WTC11 (cell line): ENCODE measurements around the gene ARG2. TPM values are rescaled to one million over a fixed set of nuclear protein-coding genes. Genes with fewer than 3 reads are reported as not detected.

Experiments
- ATAC-seq: fragments of 200-7000 bp; cut with Tn5 transposase; 2 replicates; pipeline ENCODE4 v1.10.0; 2021; ENCODE audit warnings: mild to moderate bottlenecking, moderate library complexity
- CTCF ChIA-PET: fragments of 300-600 bp; sonication (Branson Sonifier 250); formaldehyde crosslinking; loops from one replicate; lab custom pipeline; 2021; ENCODE audit warnings: antibody characterized with exemption; lab: Charles Lee
- POLR2A ChIA-PET: fragments of 350-600 bp; sonication (Branson Sonifier 250); formaldehyde crosslinking; loops from one replicate; lab custom pipeline; 2021; ENCODE audit warnings: antibody characterized with exemption; lab: Charles Lee
- DNase-seq: peaks from one replicate; pipeline ENCODE4 v3.0.0; 2021; ENCODE audit warnings: low spot score
- H3K27ac Mint-ChIP-seq: 2 replicates; pipeline ENCODE4 v1.8.0; 2021; ENCODE audit warnings: mixed read lengths
- H3K27me3 Mint-ChIP-seq: 2 replicates; pipeline ENCODE4 v1.8.0; 2021; ENCODE audit warnings: low read depth, mild to moderate bottlenecking, moderate library complexity, mixed read lengths
- H3K36me3 Mint-ChIP-seq: 2 replicates; pipeline ENCODE4 v1.8.0; 2021; ENCODE audit warnings: mixed read lengths
- H3K4me1 Mint-ChIP-seq: 2 replicates; pipeline ENCODE4 v1.8.0; 2022; ENCODE audit warnings: mixed read lengths
- H3K4me3 Mint-ChIP-seq: 2 replicates; pipeline ENCODE4 v1.8.0; 2021; ENCODE audit warnings: mild to moderate bottlenecking, moderate library complexity, mixed read lengths
- H3K9me3 Mint-ChIP-seq: 2 replicates; pipeline ENCODE4 v1.8.0; 2021; ENCODE audit warnings: mixed read lengths
- AR ChIP-seq: fragments of 250-450 bp; sonication (Bioruptor Pico); IDR thresholded peaks from 2 replicates; pipeline ENCODE4 v1.9.0; 2021; ENCODE audit warnings: mild to moderate bottlenecking
- CDX4 ChIP-seq: fragments of 250-450 bp; sonication (Bioruptor Pico); IDR thresholded peaks from 2 replicates; pipeline ENCODE4 v1.9.0; 2021; ENCODE audit warnings: moderate library complexity, mild to moderate bottlenecking, inconsistent platforms, borderline replicate concordance
- CREB1 ChIP-seq: sonication (generic); formaldehyde crosslinking; IDR thresholded peaks from 2 replicates; pipeline ENCODE4 v1.8.0; 2023; ENCODE audit warnings: mild to moderate bottlenecking, missing genetic modification reagents
- CREM ChIP-seq: sonication (generic); formaldehyde crosslinking; IDR thresholded peaks from 2 replicates; pipeline ENCODE4 v1.8.1; 2022; ENCODE audit warnings: mild to moderate bottlenecking, missing genetic modification reagents, moderate library complexity
- CTCF ChIP-seq: fragments of 200-600 bp; IDR thresholded peaks from 2 replicates; pipeline ENCODE4 v1.8.0; 2022; ENCODE audit warnings: antibody characterized with exemption
- FOXK1 ChIP-seq: sonication (generic); formaldehyde crosslinking; IDR thresholded peaks from 2 replicates; pipeline ENCODE4 v1.8.0; 2022; ENCODE audit warnings: mild to moderate bottlenecking, moderate library complexity, missing genetic modification reagents
- GABPB1 ChIP-seq: sonication (generic); formaldehyde crosslinking; IDR thresholded peaks from 2 replicates; pipeline ENCODE4 v1.8.1; 2023; ENCODE audit warnings: mild to moderate bottlenecking, missing genetic modification reagents
- IRF2 ChIP-seq: sonication (generic); formaldehyde crosslinking; IDR thresholded peaks from 2 replicates; pipeline ENCODE4 v1.8.0; 2022; ENCODE audit warnings: low read depth, missing genetic modification reagents, borderline replicate concordance
- JUN ChIP-seq: sonication (generic); formaldehyde crosslinking; IDR thresholded peaks from 2 replicates; pipeline ENCODE4 v1.8.0; 2023; ENCODE audit warnings: mild to moderate bottlenecking, missing genetic modification reagents
- MLX ChIP-seq: sonication (generic); formaldehyde crosslinking; IDR thresholded peaks from 2 replicates; pipeline ENCODE4 v1.8.1; 2023; ENCODE audit warnings: mild to moderate bottlenecking, missing genetic modification reagents, moderate library complexity
- MYBL2 ChIP-seq: sonication (generic); formaldehyde crosslinking; IDR thresholded peaks from 2 replicates; pipeline ENCODE4 v1.8.1; 2023; ENCODE audit warnings: mild to moderate bottlenecking, moderate library complexity, missing genetic modification reagents
- NFE2L1 ChIP-seq: sonication (generic); formaldehyde crosslinking; IDR thresholded peaks from 2 replicates; pipeline ENCODE4 v1.8.1; 2023; ENCODE audit warnings: missing genetic modification reagents
- RORB ChIP-seq: fragments of 250-450 bp; sonication (Bioruptor Pico); IDR thresholded peaks from 2 replicates; pipeline ENCODE4 v1.9.0; 2021; ENCODE audit warnings: mild to moderate bottlenecking
- SMAD4 ChIP-seq: sonication (generic); formaldehyde crosslinking; IDR thresholded peaks from 2 replicates; pipeline ENCODE4 v1.8.0; 2022; ENCODE audit warnings: mild to moderate bottlenecking, missing genetic modification reagents
- SOX15 ChIP-seq: fragments of 250-450 bp; sonication (Bioruptor Pico); IDR thresholded peaks from 2 replicates; pipeline ENCODE4 v1.9.0; 2021; ENCODE audit warnings: mild to moderate bottlenecking
- TEAD1 ChIP-seq: sonication (generic); formaldehyde crosslinking; IDR thresholded peaks from 2 replicates; pipeline ENCODE4 v1.8.0; 2022; ENCODE audit warnings: mild to moderate bottlenecking, missing genetic modification reagents
- TEAD4 ChIP-seq: sonication (generic); formaldehyde crosslinking; IDR thresholded peaks from 2 replicates; pipeline ENCODE4 v1.8.0; 2022; ENCODE audit warnings: mild to moderate bottlenecking, missing genetic modification reagents
- ZMAT4 ChIP-seq: fragments of 250-450 bp; sonication (Bioruptor Pico); IDR thresholded peaks from 2 replicates; pipeline ENCODE4 v1.9.0; 2021; ENCODE audit warnings: mild to moderate bottlenecking
- ZNF138 ChIP-seq: sonication (generic); formaldehyde crosslinking; conservative IDR thresholded peaks from 2 replicates; pipeline ENCODE4 v1.8.1; 2022; ENCODE audit warnings: mild to moderate bottlenecking, moderate library complexity, missing genetic modification reagents
- ZNF232 ChIP-seq: sonication (generic); formaldehyde crosslinking; IDR thresholded peaks from 2 replicates; pipeline ENCODE4 v1.8.0; 2022; ENCODE audit warnings: mild to moderate bottlenecking, missing genetic modification reagents
- ZNF317 ChIP-seq: sonication (generic); formaldehyde crosslinking; IDR thresholded peaks from 2 replicates; pipeline ENCODE4 v1.8.1; 2023; ENCODE audit warnings: low read depth, mild to moderate bottlenecking, moderate library complexity, missing genetic modification reagents, borderline replicate concordance
- ZNF396 ChIP-seq: fragments of 250-450 bp; sonication (Bioruptor Pico); IDR thresholded peaks from 2 replicates; pipeline ENCODE4 v1.8.0; 2021; ENCODE audit warnings: mild to moderate bottlenecking, moderate library complexity, borderline replicate concordance
- ZNF532 ChIP-seq: fragments of 250-450 bp; sonication (Bioruptor Pico); IDR thresholded peaks from 2 replicates; pipeline ENCODE4 v1.9.0; 2021; ENCODE audit warnings: mild to moderate bottlenecking, borderline replicate concordance
- ZSCAN18 ChIP-seq: fragments of 250-450 bp; sonication (Bioruptor Pico); IDR thresholded peaks from 2 replicates; pipeline ENCODE4 v2.1.2; 2022; ENCODE audit warnings: mild to moderate bottlenecking, moderate library complexity
- total RNA-seq: library from RNA; stranded (reverse); gene quantifications from 3 replicates; pipeline ENCODE4 v1.2.3, GENCODE V29; 2021

The ARG2 gene
- total RNA-seq, 1 experiment from 2014 or later, result 29.8 TPM

- ATAC-seq (no peak), DNase-seq (no peak)
- TF ChIP-seq CREB1 (CRISPR knock-in tag) (no peak), CDX4 (CRISPR knock-in tag) (no peak), GABPB1 (no peak), SMAD4 (CRISPR knock-in tag) (no peak), ZNF232 (no peak), CREM (CRISPR knock-in tag) (no peak), ZNF532 (no peak), TEAD1 (CRISPR knock-in tag) (no peak), ZNF396 (CRISPR knock-in tag) (no peak), MLX (CRISPR knock-in tag) (no peak), CTCF (no peak), RORB (CRISPR knock-in tag) (no peak), TEAD4 (CRISPR knock-in tag) (no peak)
- POLR2A ChIA-PET, result interaction anchor here (0.6 kb wide), 1 partner anchor 14 kb away, joined by 5 read pairs; no protein-coding TSS in a partner anchor
- Mint-ChIP-seq H3K4me3 (no peak overlapping the region), H3K4me1 (no peaks in the 10 kb centered on the region), H3K36me3 (peaks cover 5% of the 10 kb centered on the region), H3K9me3 (no peaks in the 10 kb centered on the region; the same call in 1 of the 2 replicates), H3K27me3 (no peaks in the 10 kb centered on the region), H3K27ac (no peak overlapping the region)
- CTCF ChIA-PET, result interaction anchor here (0.7 to 1.5 kb wide), 3 partner anchors 12 to 235 kb away, joined by 3 to 4 read pairs (median 4); partner anchors contain the start of genes ARG2 and PIGH
Measured at GRCh38 chr14:67630938-67631337, 11.2 kb downstream of the ARG2 start.

GRCh38 chr14:67633451-67634147 is 13.9 kb downstream of the ARG2 start:
- no peak for DNase-seq
- no peaks in the 10 kb centered on the region for H3K4me1 Mint-ChIP-seq
- H3K36me3 Mint-ChIP-seq, result peaks cover 5% of the 10 kb centered on the region
- POLR2A ChIA-PET, result no interaction called here
- no peak overlapping the region for H3K4me3 Mint-ChIP-seq
- ATAC-seq, result no peak
- no peaks in the 10 kb centered on the region; the same call in 1 of the 2 replicates for H3K9me3 Mint-ChIP-seq
- no peaks in the 10 kb centered on the region for H3K27me3 Mint-ChIP-seq
- H3K27ac Mint-ChIP-seq, result no peak overlapping the region
- CTCF ChIA-PET, result interaction anchor here (1.1 kb wide), 1 partner anchor 107 kb away, joined by 3 read pairs; no protein-coding TSS in a partner anchor
- no peak for TF ChIP-seq NFE2L1 (CRISPR knock-in tag)
- no peak for TF ChIP-seq ZSCAN18 (CRISPR knock-in tag)
- no peak for TF ChIP-seq SOX15 (CRISPR knock-in tag)
- TF ChIP-seq MYBL2 (CRISPR knock-in tag), result no peak
- no peak for TF ChIP-seq ZMAT4
- TF ChIP-seq FOXK1, result no peak
- no peak for TF ChIP-seq ZNF138
- no peak for TF ChIP-seq ZNF317 (CRISPR knock-in tag)
- TF ChIP-seq JUN (CRISPR knock-in tag), result no peak
- no peak for TF ChIP-seq TEAD4 (CRISPR knock-in tag)
- TF ChIP-seq IRF2 (CRISPR knock-in tag), result no peak
- no peak for TF ChIP-seq AR (CRISPR knock-in tag)
